HEK293 (cell line): ENCODE measurements around the gene MYO1D.

Source experiments
- CTCF ChIA-PET: fragments of 350-600 bp; formaldehyde crosslinking; extraction: SDS; loops from one replicate; lab custom pipeline; 2021; ENCODE audit warnings: antibody characterized with exemption; lab: Yijun Ruan, JAX
- POLR2A ChIA-PET: fragments of 300-600 bp; formaldehyde crosslinking; extraction: SDS; loops from one replicate; lab custom pipeline; 2020; ENCODE audit warnings: antibody characterized with exemption, inconsistent platforms; lab: Yijun Ruan, JAX
- H3K27ac ChIP-seq: fragments of 200-500 bp; sonication (Bioruptor generic); 2 replicates; pipeline ENCODE4 v1.5.1; 2014; ENCODE audit warnings: low read depth, low read length, control low read depth, inconsistent platforms; ENCODE audit errors: extremely low read depth
- H3K36me3 ChIP-seq, 2 experiments: fragments of 200-500 bp in 1 of 2; sonication (Bioruptor generic) in 1 of 2; 1 replicate in 1 of 2; 2 replicates in 1 of 2; pipeline ENCODE4 v1.5.1; 2014 to 2017; ENCODE audit warnings: inconsistent platforms in 2 of 2, low read length in 2 of 2; ENCODE audit not compliant: control insufficient read depth in 2 of 2, insufficient read depth in 1 of 2
- H3K4me1 ChIP-seq: fragments of 200-500 bp; sonication (Bioruptor generic); 2 replicates; pipeline ENCODE4 v1.5.1; 2014; ENCODE audit warnings: mild to moderate bottlenecking, low read length, inconsistent platforms; ENCODE audit not compliant: control insufficient read depth, insufficient read depth
- H3K4me3 ChIP-seq: 2 replicates; pipeline ENCODE4 v1.5.1; 2011; ENCODE audit warnings: low read depth, mild to moderate bottlenecking, control low read depth, low read length, moderate library complexity
- H3K9me3 ChIP-seq: fragments of 200-500 bp; sonication (Bioruptor generic); 2 replicates; pipeline ENCODE4 v1.5.1; 2014; ENCODE audit warnings: low read depth, low read length, inconsistent platforms; ENCODE audit not compliant: control insufficient read depth, insufficient read depth
- CTCF ChIP-seq: fragments of 450-650 bp; formaldehyde crosslinking; IDR thresholded peaks from 2 replicates; pipeline ENCODE4 v1.5.1; 2016; ENCODE audit warnings: missing biosample characterization, missing genetic modification characterization
- ELK4 ChIP-seq: IDR thresholded peaks from 2 replicates; pipeline ENCODE4 v1.6.1; 2011; ENCODE audit warnings: mild to moderate bottlenecking, low read depth, low read length, borderline replicate concordance
- GLIS2 ChIP-seq: fragments of 450-650 bp; formaldehyde crosslinking; IDR thresholded peaks from 2 replicates; pipeline ENCODE4 v1.5.1; 2016; ENCODE audit warnings: missing biosample characterization, missing genetic modification characterization
- KLF9 ChIP-seq: fragments of 450-650 bp; formaldehyde crosslinking; IDR thresholded peaks from 2 replicates; pipeline ENCODE4 v1.5.1; 2016; ENCODE audit warnings: missing biosample characterization, missing genetic modification characterization, low read depth
- MEIS1 ChIP-seq: sonication (generic); formaldehyde crosslinking; IDR thresholded peaks from 2 replicates; pipeline ENCODE4 v1.8.1; 2022; ENCODE audit warnings: missing genetic modification reagents, mild to moderate bottlenecking, borderline replicate concordance
- OSR2 ChIP-seq: fragments of 450-650 bp; formaldehyde crosslinking; IDR thresholded peaks from 2 replicates; pipeline ENCODE4 v1.5.1; 2016; ENCODE audit warnings: missing biosample characterization, missing genetic modification characterization
- REST ChIP-seq: fragments of 450-650 bp; formaldehyde crosslinking; IDR thresholded peaks from 2 replicates; pipeline ENCODE4 v1.5.1; 2016; ENCODE audit warnings: missing biosample characterization, missing genetic modification characterization
- TRIM28 ChIP-seq: IDR thresholded peaks from 2 replicates; pipeline ENCODE4 v1.6.1; 2011; ENCODE audit warnings: low read length, control low read depth, borderline replicate concordance
- ZBTB1 ChIP-seq: fragments of 450-650 bp; formaldehyde crosslinking; IDR thresholded peaks from 2 replicates; pipeline ENCODE4 v1.5.1; 2016; ENCODE audit warnings: missing biosample characterization, missing genetic modification characterization
- ZIC2 ChIP-seq: fragments of 450-650 bp; formaldehyde crosslinking; IDR thresholded peaks from 2 replicates; pipeline ENCODE4 v1.5.1; 2016; ENCODE audit warnings: missing biosample characterization, missing genetic modification characterization
- ZNF391 ChIP-seq: fragments of 450-650 bp; formaldehyde crosslinking; IDR thresholded peaks from 2 replicates; pipeline ENCODE4 v1.5.1; 2016; ENCODE audit warnings: low read depth, missing biosample characterization, missing genetic modification characterization, borderline replicate concordance
- ZNF398 ChIP-seq: fragments of 450-650 bp; formaldehyde crosslinking; IDR thresholded peaks from 2 replicates; pipeline ENCODE4 v1.5.1; 2017; ENCODE audit warnings: missing biosample characterization, missing genetic modification characterization
- ZNF621 ChIP-seq: fragments of 450-650 bp; formaldehyde crosslinking; IDR thresholded peaks from 2 replicates; pipeline ENCODE4 v1.5.1; 2017; ENCODE audit warnings: missing biosample characterization, missing genetic modification characterization
- ZNF707 ChIP-seq: fragments of 450-650 bp; formaldehyde crosslinking; IDR thresholded peaks from 2 replicates; pipeline ENCODE4 v1.5.1; 2016; ENCODE audit warnings: missing biosample characterization, missing genetic modification characterization
- TF ChIP-seq, protein P1 (sequence below): fragments of 450-650 bp; formaldehyde crosslinking; IDR thresholded peaks from 2 replicates; pipeline ENCODE4 v1.5.1; 2016; ENCODE audit warnings: missing biosample characterization, missing genetic modification characterization, borderline replicate concordance
- TF ChIP-seq, protein P2 (sequence below): fragments of 450-650 bp; formaldehyde crosslinking; IDR thresholded peaks from 2 replicates; pipeline ENCODE4 v1.5.1; 2016; ENCODE audit warnings: missing biosample characterization, missing genetic modification characterization

MYO1D gene

GRCh38 chr17:32496395-32497073 is 380.4 kb downstream of the MYO1D start:
- peaks cover 5% of the 10 kb centered on the region; the same call in 1 of the 2 replicates for H3K4me1 ChIP-seq
- no peak overlapping the region for H3K4me3 ChIP-seq
- no peaks in the 10 kb centered on the region for H3K9me3 ChIP-seq
- no peak overlapping the region for H3K27ac ChIP-seq
- CTCF ChIA-PET: interaction anchor here (1.0 to 1.1 kb wide), 2 partner anchors 9 to 258 kb away, joined by 3 to 4 read pairs; no protein-coding TSS in a partner anchor
- no peaks in the 10 kb centered on the region for H3K36me3 ChIP-seq
- POLR2A ChIA-PET: no interaction called here
- TF ChIP-seq ZIC2 (tag by site-specific recombination) (peak; percentile 59), ZNF707 (tag by site-specific recombination) (no peak)

- Histone ChIP-seq H3K4me3 (no peak overlapping the region), H3K36me3 (peaks cover 3% of the 10 kb centered on the region in 2 experiments; a peak in 2 of 3 replicates), H3K4me1 (peaks cover 11% of the 10 kb centered on the region), H3K9me3 (no peaks in the 10 kb centered on the region), H3K27ac (no peak overlapping the region)
- POLR2A ChIA-PET: no interaction called here
- CTCF ChIA-PET: interaction anchor here (1.0 kb wide), 2 partner anchors 8 to 9 kb away, joined by 3 read pairs; partner anchors contain the start of gene CDK5R1
- TF ChIP-seq KLF9 (tag by site-specific recombination) (no peak), CTCF (no peak), ZIC2 (tag by site-specific recombination) (peak; percentile 88), ZNF398 (tag by site-specific recombination) (no peak), ZNF391 (tag by site-specific recombination) (no peak), GLIS2 (tag by site-specific recombination) (peak; percentile 27; the same call in 1 of the 2 replicates), OSR2 (tag by site-specific recombination) (no peak), ELK4 (no peak), MEIS1 (CRISPR knock-in tag) (no peak), REST (tag by site-specific recombination) (peak; percentile 77), TRIM28 (no peak), ZNF621 (no peak), ZBTB1 (tag by site-specific recombination) (no peak)
- TF ChIP-seq, protein P1, sequence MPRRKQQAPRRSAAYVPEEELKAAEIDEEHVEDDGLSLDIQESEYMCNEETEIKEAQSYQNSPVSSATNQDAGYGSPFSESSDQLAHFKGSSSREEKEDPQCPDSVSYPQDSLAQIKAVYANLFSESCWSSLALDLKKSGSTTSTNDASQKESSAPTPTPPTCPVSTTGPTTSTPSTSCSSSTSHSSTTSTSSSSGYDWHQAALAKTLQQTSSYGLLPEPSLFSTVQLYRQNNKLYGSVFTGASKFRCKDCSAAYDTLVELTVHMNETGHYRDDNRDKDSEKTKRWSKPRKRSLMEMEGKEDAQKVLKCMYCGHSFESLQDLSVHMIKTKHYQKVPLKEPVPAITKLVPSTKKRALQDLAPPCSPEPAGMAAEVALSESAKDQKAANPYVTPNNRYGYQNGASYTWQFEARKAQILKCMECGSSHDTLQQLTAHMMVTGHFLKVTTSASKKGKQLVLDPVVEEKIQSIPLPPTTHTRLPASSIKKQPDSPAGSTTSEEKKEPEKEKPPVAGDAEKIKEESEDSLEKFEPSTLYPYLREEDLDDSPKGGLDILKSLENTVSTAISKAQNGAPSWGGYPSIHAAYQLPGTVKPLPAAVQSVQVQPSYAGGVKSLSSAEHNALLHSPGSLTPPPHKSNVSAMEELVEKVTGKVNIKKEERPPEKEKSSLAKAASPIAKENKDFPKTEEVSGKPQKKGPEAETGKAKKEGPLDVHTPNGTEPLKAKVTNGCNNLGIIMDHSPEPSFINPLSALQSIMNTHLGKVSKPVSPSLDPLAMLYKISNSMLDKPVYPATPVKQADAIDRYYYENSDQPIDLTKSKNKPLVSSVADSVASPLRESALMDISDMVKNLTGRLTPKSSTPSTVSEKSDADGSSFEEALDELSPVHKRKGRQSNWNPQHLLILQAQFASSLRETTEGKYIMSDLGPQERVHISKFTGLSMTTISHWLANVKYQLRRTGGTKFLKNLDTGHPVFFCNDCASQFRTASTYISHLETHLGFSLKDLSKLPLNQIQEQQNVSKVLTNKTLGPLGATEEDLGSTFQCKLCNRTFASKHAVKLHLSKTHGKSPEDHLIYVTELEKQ (tag by site-specific recombination): no peak
- TF ChIP-seq, protein P2, sequence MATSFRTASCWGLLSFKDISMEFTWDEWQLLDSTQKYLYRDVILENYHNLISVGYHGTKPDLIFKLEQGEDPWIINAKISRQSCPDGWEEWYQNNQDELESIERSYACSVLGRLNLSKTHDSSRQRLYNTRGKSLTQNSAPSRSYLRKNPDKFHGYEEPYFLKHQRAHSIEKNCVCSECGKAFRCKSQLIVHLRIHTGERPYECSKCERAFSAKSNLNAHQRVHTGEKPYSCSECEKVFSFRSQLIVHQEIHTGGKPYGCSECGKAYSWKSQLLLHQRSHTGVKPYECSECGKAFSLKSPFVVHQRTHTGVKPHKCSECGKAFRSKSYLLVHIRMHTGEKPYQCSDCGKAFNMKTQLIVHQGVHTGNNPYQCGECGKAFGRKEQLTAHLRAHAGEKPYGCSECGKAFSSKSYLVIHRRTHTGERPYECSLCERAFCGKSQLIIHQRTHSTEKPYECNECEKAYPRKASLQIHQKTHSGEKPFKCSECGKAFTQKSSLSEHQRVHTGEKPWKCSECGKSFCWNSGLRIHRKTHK (tag by site-specific recombination): no peak
Measured at GRCh38 chr17:32495359-32496231, 381.3 kb downstream of the MYO1D start.
